Measurements from ENCODE around the gene ITCH.
"Not testable (repeated sequence)": the region's sequence is repeated elsewhere in the genome, so short reads cannot be mapped to it uniquely, and the experiment has no call there.

ITCH gene

GRCh38 chr20:34475979-34476736 is 113.1 kb downstream of the ITCH start:
- POLR2A ChIA-PET = no interaction called here
- TF ChIP-seq CTCF (IDR thresholded peaks at IDR 0.05; ENCODE audit: insufficient read depth, low read length, missing control alignments) = peak; percentile 21
- CTCF ChIA-PET = interaction anchor here (0.6 to 3.7 kb wide), 7 partner anchors 9 to 285 kb away, joined by 3 to 54 read pairs (median 6); no protein-coding TSS in a partner anchor
- H3K4me3 ChIP-seq (ENCODE audit: low read depth, low read length) = no peak overlapping the region
- no peak for DNase-seq (ENCODE audit: low read depth, low spot score)

GRCh38 chr20:34479627-34480026 is 116.6 kb downstream of the ITCH start:
- CTCF ChIA-PET = interaction anchor here (1.2 kb wide), 1 partner anchor 167 kb away, joined by 4 read pairs; no protein-coding TSS in a partner anchor
- TF ChIP-seq CTCF (IDR thresholded peaks at IDR 0.05; ENCODE audit: insufficient read depth, low read length, missing control alignments) = no peak
- DNase-seq (ENCODE audit: low read depth, low spot score) = no peak
- no peak overlapping the region for H3K4me3 ChIP-seq (ENCODE audit: low read depth, low read length)
- POLR2A ChIA-PET = no interaction called here

- H3K4me3 ChIP-seq (ENCODE audit: low read depth, low read length); POLR2A ChIA-PET; DNase-seq (ENCODE audit: low read depth, low spot score): not testable (repeated sequence)
- CTCF ChIA-PET = interaction anchor here (1.6 to 2.1 kb wide), 2 partner anchors 11 to 170 kb away, joined by 3 to 8 read pairs; no protein-coding TSS in a partner anchor
Measured at GRCh38 chr20:34482154-34482553, 119.1 kb downstream of the ITCH start.

GRCh38 chr20:34483585-34484220 is 120.6 kb downstream of the ITCH start:
- ChIA-PET POLR2A (interaction anchor here (0.6 kb wide), 1 partner anchor 28 kb away, joined by 6 read pairs; no protein-coding TSS in a partner anchor), CTCF (interaction anchor here (0.9 to 2.3 kb wide), 4 partner anchors 11 to 171 kb away, joined by 3 to 13 read pairs (median 6); no protein-coding TSS in a partner anchor)
- H3K4me3 ChIP-seq (ENCODE audit: low read depth, low read length); DNase-seq (ENCODE audit: low read depth, low spot score): not testable (repeated sequence)

GRCh38 chr20:34485068-34485634 is 122.1 kb downstream of the ITCH start:
- H3K4me3 ChIP-seq (ENCODE audit: low read depth, low read length) = no peak overlapping the region
- POLR2A ChIA-PET = no interaction called here
- TF ChIP-seq CTCF (IDR thresholded peaks at IDR 0.05; ENCODE audit: insufficient read depth, low read length, missing control alignments) = no peak
- CTCF ChIA-PET = interaction anchor here (1.2 to 2.3 kb wide), 4 partner anchors 9 to 173 kb away, joined by 3 to 13 read pairs (median 6); no protein-coding TSS in a partner anchor
- no peak for DNase-seq (ENCODE audit: low read depth, low spot score)

- CTCF ChIA-PET = interaction anchor here (0.8 to 4.5 kb wide), 3 partner anchors 12 to 179 kb away, joined by 3 to 24 read pairs (median 5); no protein-coding TSS in a partner anchor
- POLR2A ChIA-PET = no interaction called here
Measured at GRCh38 chr20:34491226-34491931, 128.3 kb downstream of the ITCH start.

More at GRCh38 chr20:34491226-34491931, 128.3 kb downstream of the ITCH start:
- DNase-seq (ENCODE audit: low read depth, low spot score) = no peak
- H3K4me3 ChIP-seq (ENCODE audit: low read depth, low read length) = no peak overlapping the region
- TF ChIP-seq CTCF (IDR thresholded peaks at IDR 0.05; ENCODE audit: insufficient read depth, low read length, missing control alignments) = no peak
